Measurements from ENCODE around the gene RABAC1. TPM values are rescaled to one million over a fixed set of nuclear protein-coding genes. Genes with fewer than 3 reads are reported as not detected.

Gene RABAC1
- total and polyA plus RNA-seq, 2 of the 8 experiments (the other 6 are each of a cell fraction or from before 2014, with no cell fraction given), result 124 to 439 TPM

DNA sequence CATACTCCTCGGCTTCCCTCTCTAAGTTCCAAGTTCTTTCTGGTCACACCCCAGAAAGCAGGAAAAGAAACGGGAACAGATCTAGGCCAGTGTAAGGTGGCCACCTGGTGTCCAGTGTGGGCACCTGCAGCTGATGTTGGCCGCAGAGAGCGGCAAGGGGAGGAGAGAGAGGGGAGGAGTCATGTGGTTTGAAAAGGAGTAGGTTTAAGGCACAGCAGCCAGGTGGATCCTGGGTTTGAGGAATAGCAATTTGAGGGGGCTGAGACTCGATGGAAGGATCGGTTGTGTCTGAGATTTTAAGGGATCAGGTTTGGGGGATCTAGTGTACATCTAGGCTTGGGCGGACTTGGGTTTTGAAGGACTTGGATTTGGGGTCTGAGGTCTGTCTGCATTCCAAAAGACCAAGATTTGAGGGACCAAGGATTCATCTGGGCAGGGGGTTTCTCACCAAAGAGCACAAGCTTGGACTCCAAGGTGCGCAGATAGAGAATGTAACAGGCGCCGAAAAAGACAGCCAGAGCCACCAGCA is 1.2 kb downstream of the RABAC1 start (continued):
- TF ChIP-seq, protein P1, sequence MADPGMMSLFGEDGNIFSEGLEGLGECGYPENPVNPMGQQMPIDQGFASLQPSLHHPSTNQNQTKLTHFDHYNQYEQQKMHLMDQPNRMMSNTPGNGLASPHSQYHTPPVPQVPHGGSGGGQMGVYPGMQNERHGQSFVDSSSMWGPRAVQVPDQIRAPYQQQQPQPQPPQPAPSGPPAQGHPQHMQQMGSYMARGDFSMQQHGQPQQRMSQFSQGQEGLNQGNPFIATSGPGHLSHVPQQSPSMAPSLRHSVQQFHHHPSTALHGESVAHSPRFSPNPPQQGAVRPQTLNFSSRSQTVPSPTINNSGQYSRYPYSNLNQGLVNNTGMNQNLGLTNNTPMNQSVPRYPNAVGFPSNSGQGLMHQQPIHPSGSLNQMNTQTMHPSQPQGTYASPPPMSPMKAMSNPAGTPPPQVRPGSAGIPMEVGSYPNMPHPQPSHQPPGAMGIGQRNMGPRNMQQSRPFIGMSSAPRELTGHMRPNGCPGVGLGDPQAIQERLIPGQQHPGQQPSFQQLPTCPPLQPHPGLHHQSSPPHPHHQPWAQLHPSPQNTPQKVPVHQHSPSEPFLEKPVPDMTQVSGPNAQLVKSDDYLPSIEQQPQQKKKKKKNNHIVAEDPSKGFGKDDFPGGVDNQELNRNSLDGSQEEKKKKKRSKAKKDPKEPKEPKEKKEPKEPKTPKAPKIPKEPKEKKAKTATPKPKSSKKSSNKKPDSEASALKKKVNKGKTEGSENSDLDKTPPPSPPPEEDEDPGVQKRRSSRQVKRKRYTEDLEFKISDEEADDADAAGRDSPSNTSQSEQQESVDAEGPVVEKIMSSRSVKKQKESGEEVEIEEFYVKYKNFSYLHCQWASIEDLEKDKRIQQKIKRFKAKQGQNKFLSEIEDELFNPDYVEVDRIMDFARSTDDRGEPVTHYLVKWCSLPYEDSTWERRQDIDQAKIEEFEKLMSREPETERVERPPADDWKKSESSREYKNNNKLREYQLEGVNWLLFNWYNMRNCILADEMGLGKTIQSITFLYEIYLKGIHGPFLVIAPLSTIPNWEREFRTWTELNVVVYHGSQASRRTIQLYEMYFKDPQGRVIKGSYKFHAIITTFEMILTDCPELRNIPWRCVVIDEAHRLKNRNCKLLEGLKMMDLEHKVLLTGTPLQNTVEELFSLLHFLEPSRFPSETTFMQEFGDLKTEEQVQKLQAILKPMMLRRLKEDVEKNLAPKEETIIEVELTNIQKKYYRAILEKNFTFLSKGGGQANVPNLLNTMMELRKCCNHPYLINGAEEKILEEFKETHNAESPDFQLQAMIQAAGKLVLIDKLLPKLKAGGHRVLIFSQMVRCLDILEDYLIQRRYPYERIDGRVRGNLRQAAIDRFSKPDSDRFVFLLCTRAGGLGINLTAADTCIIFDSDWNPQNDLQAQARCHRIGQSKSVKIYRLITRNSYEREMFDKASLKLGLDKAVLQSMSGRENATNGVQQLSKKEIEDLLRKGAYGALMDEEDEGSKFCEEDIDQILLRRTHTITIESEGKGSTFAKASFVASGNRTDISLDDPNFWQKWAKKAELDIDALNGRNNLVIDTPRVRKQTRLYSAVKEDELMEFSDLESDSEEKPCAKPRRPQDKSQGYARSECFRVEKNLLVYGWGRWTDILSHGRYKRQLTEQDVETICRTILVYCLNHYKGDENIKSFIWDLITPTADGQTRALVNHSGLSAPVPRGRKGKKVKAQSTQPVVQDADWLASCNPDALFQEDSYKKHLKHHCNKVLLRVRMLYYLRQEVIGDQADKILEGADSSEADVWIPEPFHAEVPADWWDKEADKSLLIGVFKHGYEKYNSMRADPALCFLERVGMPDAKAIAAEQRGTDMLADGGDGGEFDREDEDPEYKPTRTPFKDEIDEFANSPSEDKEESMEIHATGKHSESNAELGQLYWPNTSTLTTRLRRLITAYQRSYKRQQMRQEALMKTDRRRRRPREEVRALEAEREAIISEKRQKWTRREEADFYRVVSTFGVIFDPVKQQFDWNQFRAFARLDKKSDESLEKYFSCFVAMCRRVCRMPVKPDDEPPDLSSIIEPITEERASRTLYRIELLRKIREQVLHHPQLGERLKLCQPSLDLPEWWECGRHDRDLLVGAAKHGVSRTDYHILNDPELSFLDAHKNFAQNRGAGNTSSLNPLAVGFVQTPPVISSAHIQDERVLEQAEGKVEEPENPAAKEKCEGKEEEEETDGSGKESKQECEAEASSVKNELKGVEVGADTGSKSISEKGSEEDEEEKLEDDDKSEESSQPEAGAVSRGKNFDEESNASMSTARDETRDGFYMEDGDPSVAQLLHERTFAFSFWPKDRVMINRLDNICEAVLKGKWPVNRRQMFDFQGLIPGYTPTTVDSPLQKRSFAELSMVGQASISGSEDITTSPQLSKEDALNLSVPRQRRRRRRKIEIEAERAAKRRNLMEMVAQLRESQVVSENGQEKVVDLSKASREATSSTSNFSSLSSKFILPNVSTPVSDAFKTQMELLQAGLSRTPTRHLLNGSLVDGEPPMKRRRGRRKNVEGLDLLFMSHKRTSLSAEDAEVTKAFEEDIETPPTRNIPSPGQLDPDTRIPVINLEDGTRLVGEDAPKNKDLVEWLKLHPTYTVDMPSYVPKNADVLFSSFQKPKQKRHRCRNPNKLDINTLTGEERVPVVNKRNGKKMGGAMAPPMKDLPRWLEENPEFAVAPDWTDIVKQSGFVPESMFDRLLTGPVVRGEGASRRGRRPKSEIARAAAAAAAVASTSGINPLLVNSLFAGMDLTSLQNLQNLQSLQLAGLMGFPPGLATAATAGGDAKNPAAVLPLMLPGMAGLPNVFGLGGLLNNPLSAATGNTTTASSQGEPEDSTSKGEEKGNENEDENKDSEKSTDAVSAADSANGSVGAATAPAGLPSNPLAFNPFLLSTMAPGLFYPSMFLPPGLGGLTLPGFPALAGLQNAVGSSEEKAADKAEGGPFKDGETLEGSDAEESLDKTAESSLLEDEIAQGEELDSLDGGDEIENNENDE (IDR thresholded peaks at IDR 0.05; ENCODE audit: insufficient replicate concordance, low read length), result no peak
- no peak for TF ChIP-seq MAFK (IDR thresholded peaks at IDR 0.05; ENCODE audit: low read depth, low read length)
- no peak for TF ChIP-seq TEAD4 (IDR thresholded peaks at IDR 0.05; ENCODE audit: low read depth, low read length)
- TF ChIP-seq RXRA (IDR thresholded peaks at IDR 0.05; ENCODE audit: insufficient read depth, low read depth, low read length), result 0 out of 2 replicates have a peak, but pooled peaks have one; percentile 9
- TF ChIP-seq CBX8 (IDR thresholded peaks at IDR 0.05; ENCODE audit: borderline replicate concordance, low read depth, low read length), result no peak
- no peak for TF ChIP-seq SP4 (IDR thresholded peaks at IDR 0.05; ENCODE audit: low read length)
- no peak for TF ChIP-seq KDM1A (IDR thresholded peaks at IDR 0.05; ENCODE audit: borderline replicate concordance, low read length)
- no peak for TF ChIP-seq HDAC6 (IDR thresholded peaks at IDR 0.05; ENCODE audit: low read depth, low read length)
- TF ChIP-seq SIRT6 (IDR thresholded peaks at IDR 0.05; ENCODE audit: low read length), result no peak
- TF ChIP-seq HDAC2 (IDR thresholded peaks at IDR 0.05; ENCODE audit: borderline replicate concordance in 1 of 2, low read depth in 2 of 2, low read length in 2 of 2), result no peak
- no peak for TF ChIP-seq RNF2 (IDR thresholded peaks at IDR 0.05; ENCODE audit: borderline replicate concordance, low read depth, low read length, missing control alignments, poor library complexity, severe bottlenecking)

Measured in H1 (cell line).